Glutamatergic neuron (in vitro differentiated cells): ENCODE measurements around the gene SFTPD. TPM values are rescaled to one million over a fixed set of nuclear protein-coding genes. Genes with fewer than 3 reads are reported as not detected.
"Not testable (repeated sequence)": the region's sequence is repeated elsewhere in the genome, so short reads cannot be mapped to it uniquely, and the experiment has no call there.

Source experiments
- DNase-seq: peaks from one replicate; pipeline ENCODE4 v3.0.0; 2022
- H3K27ac Mint-ChIP-seq: one replicate; pipeline ENCODE4 v1.8.0; 2020; ENCODE audit warnings: mild to moderate bottlenecking, mixed read lengths, inconsistent platforms; ENCODE audit not compliant: unreplicated experiment
- H3K27me3 Mint-ChIP-seq: one replicate; pipeline ENCODE4 v1.8.0; 2020; ENCODE audit warnings: mild to moderate bottlenecking, moderate library complexity, mixed read lengths, inconsistent platforms; ENCODE audit not compliant: unreplicated experiment
- H3K36me3 Mint-ChIP-seq: one replicate; pipeline ENCODE4 v1.8.0; 2020; ENCODE audit warnings: mild to moderate bottlenecking, mixed read lengths, inconsistent platforms; ENCODE audit not compliant: unreplicated experiment
- H3K4me1 Mint-ChIP-seq: one replicate; pipeline ENCODE4 v1.8.0; 2020; ENCODE audit warnings: mild to moderate bottlenecking, low read depth, mixed read lengths, inconsistent platforms; ENCODE audit not compliant: unreplicated experiment
- H3K4me3 Mint-ChIP-seq: one replicate; pipeline ENCODE4 v1.8.0; 2020; ENCODE audit warnings: mild to moderate bottlenecking, mixed read lengths, inconsistent platforms; ENCODE audit not compliant: unreplicated experiment
- H3K9me3 Mint-ChIP-seq: one replicate; pipeline ENCODE4 v1.8.0; 2020; ENCODE audit warnings: mild to moderate bottlenecking, moderate library complexity, mixed read lengths, inconsistent platforms; ENCODE audit not compliant: unreplicated experiment
- long read RNA-seq: library from polyadenylated mRNA; unstranded; transcript quantifications from one replicate; pipeline ENCODE4 v2.0.0, GENCODE V29; 2020; ENCODE audit not compliant: unreplicated experiment
- total RNA-seq: library from RNA; stranded (reverse); fragmentation: NEBNext Ultra II Directional; extraction: Animal tissue kit (Norgen Biotek cat#: 25700); gene quantifications from one replicate; pipeline ENCODE4 v1.2.1, GENCODE V29; 2021; ENCODE audit not compliant: unreplicated experiment
- TF ChIP-seq, protein P1 (sequence below): fragments of 200-600 bp; sonication (generic); IDR thresholded peaks from one replicate; pipeline ENCODE4 v1.5.0; 2021; ENCODE audit not compliant: partially characterized antibody, unreplicated experiment

The SFTPD gene
- total RNA-seq: 0.51 TPM
- long read RNA-seq: 0 reads

DNA sequence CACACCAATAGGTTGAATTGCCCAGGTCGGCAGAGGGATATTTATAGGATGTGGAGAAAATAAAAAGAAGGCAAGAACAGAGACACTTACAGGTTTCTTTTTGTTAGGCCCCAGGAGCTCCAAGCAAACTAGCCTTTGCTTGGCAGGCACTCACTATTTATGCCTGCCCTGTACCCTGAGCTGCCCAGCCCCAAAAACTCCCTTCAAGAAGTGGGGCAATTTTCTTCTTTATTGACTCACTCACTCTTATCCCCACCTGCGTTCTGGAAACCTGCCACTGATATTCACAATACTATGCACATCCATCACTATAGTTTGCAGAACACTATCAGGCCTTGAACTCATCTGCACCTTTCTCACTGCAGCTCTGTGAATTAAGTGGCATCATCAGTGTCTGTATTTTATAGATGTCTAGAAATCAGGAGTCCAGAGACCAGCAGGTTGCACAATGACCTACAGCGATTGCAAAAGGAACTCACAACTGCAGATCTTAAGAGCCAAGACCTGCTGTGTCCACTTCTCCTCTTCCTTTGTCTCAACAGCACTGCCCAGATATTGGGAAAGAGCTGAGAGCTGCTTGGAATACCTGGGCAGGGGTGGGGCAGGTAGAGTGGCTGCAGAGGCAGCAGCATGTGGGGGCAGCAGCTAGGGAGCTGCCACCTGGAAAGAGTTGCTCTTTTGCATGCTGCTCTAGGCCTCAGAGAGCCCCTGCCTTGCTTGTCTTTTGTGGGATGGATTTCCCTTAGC is at the start of gene SFTPD:
Gene SFTPD (minus strand): TSS at position 130 of the 747 bp plus-strand sequence. CDS start 2,446 bp downstream, outside the sequence.
- DNase-seq: no peak
- Mint-ChIP-seq H3K27me3 (no peaks in the 10 kb centered on the region), H3K9me3 (no peaks in the 10 kb centered on the region), H3K4me3 (no peak within 1 kb of the TSS), H3K36me3 (peaks cover 18% of the 10 kb centered on the region), H3K27ac (no peak within 1 kb of the TSS), H3K4me1 (no peaks in the 10 kb centered on the region)
- TF ChIP-seq, protein P1, sequence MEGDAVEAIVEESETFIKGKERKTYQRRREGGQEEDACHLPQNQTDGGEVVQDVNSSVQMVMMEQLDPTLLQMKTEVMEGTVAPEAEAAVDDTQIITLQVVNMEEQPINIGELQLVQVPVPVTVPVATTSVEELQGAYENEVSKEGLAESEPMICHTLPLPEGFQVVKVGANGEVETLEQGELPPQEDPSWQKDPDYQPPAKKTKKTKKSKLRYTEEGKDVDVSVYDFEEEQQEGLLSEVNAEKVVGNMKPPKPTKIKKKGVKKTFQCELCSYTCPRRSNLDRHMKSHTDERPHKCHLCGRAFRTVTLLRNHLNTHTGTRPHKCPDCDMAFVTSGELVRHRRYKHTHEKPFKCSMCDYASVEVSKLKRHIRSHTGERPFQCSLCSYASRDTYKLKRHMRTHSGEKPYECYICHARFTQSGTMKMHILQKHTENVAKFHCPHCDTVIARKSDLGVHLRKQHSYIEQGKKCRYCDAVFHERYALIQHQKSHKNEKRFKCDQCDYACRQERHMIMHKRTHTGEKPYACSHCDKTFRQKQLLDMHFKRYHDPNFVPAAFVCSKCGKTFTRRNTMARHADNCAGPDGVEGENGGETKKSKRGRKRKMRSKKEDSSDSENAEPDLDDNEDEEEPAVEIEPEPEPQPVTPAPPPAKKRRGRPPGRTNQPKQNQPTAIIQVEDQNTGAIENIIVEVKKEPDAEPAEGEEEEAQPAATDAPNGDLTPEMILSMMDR: no peak

DNA sequence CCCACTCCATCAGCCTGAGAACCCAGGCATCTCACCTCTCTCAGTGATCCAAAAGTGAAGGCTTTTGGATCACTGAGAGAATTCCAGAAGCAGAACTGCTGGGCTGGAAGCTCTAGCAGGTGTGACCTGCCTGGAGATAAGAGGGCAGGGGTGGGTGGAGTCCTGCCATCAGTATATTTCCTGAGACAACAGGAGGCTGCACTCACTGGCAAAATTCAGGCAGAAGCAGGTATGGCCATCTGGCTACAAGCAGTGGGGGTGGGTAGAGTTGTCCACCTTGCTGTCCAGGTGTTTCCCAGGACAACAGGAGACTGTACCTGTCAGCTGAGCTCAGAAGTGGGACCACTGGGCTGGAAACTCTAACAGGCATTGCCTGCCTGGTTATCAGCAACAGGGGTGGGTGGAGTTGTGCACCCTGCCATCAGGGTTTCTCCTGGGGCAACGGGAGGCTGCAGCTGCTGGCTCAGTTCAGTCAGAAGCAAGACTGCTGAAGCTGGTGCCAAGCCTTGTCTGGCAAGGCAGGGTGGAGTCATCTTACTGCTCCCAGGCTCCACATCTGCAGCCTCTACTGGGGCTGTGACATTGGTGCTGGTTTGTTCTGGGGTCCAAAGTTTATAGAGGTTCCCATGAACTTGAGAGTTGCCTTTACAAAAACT is 47.2 kb upstream of the SFTPD start:
- Mint-ChIP-seq H3K27me3 (peaks cover 2% of the 10 kb centered on the region), H3K4me3 (no peak overlapping the region), H3K27ac (no peak overlapping the region), H3K9me3 (no peaks in the 10 kb centered on the region), H3K36me3 (no peaks in the 10 kb centered on the region), H3K4me1 (peaks cover 1% of the 10 kb centered on the region)
- DNase-seq: no peak
- TF ChIP-seq, protein P1: no peak

DNA sequence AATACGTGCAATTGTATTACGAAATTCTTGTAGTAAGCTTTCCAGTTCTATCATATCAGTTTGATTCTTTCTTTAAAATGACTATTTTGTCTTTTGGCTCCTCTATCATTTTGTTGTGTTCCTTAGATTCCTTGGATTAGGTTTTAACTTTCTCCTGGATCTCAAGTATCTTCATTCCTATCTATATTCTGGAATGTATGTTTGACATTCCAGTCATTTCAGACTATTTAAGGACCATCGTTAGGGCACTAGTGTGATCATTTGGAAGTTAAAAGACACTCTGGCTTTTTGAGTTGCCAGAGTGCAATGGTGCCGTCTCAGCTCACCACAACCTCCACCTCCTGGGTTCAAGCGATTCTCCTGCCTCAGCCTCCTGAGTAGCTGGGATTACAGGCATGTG is 45.7 kb upstream of the SFTPD start:
- TF ChIP-seq, protein P1: no peak

GRCh38 chr10:79988199-79988598 is 39.3 kb upstream of the SFTPD start:
- H3K4me1 Mint-ChIP-seq, H3K9me3 Mint-ChIP-seq, H3K4me3 Mint-ChIP-seq, DNase-seq, H3K27ac Mint-ChIP-seq, H3K36me3 Mint-ChIP-seq: not testable (repeated sequence)
- peaks cover 11% of the 10 kb centered on the region for H3K27me3 Mint-ChIP-seq

More for the DNA sequence above, 45.7 kb upstream of the SFTPD start:
- H3K9me3 Mint-ChIP-seq: no peaks in the 10 kb centered on the region
- no peak for DNase-seq
- no peak overlapping the region for H3K27ac Mint-ChIP-seq
- H3K27me3 Mint-ChIP-seq: peaks cover 2% of the 10 kb centered on the region
- H3K4me1 Mint-ChIP-seq: peaks cover 1% of the 10 kb centered on the region
- H3K36me3 Mint-ChIP-seq: no peaks in the 10 kb centered on the region
- no peak overlapping the region for H3K4me3 Mint-ChIP-seq

- H3K36me3 Mint-ChIP-seq, DNase-seq, H3K4me3 Mint-ChIP-seq, H3K27ac Mint-ChIP-seq, H3K9me3 Mint-ChIP-seq, H3K4me1 Mint-ChIP-seq: not testable (repeated sequence)
- H3K27me3 Mint-ChIP-seq: peaks cover 11% of the 10 kb centered on the region
Measured at GRCh38 chr10:79986661-79987060, 37.8 kb upstream of the SFTPD start.
